Thyroid gland (tissue), 4 donors: ENCODE data around the gene SMPX.

Source experiments
- CTCF ChIP-seq, 6 experiments: fragments of 200-600 bp in 3 of 6; fragments of 450-650 bp in 3 of 6; sonication (generic) in 3 of 6; IDR thresholded peaks; one replicate each; pipeline ENCODE4 v1.5.1; 2016 to 2019; ENCODE audit warnings: antibody characterized with exemption in 6 of 6, mild to moderate bottlenecking in 2 of 6, inconsistent platforms in 1 of 6, moderate library complexity in 1 of 6
- POLR2A ChIP-seq, 2 donors: fragments of 450-650 bp; IDR thresholded peaks; one replicate each; pipeline ENCODE4 v1.6.1; 2017; ENCODE audit warnings: antibody characterized with exemption in 2 of 2, mild to moderate bottlenecking in 2 of 2, moderate library complexity in 1 of 2

GRCh38 chrX:21758488-21758887 lies 572 bp upstream of the SMPX start:
- TF ChIP-seq CTCF (IDR thresholded peaks at IDR 0.05) (no peak), POLR2A (IDR thresholded peaks at IDR 0.05) (no peak)
